ENCODE results near the gene PDK2. TPM values are rescaled to one million over a fixed set of nuclear protein-coding genes. Genes with fewer than 3 reads are reported as not detected.
A peak's percentile ranks its signal among the peaks of the same experiment; 100 is the strongest.

Gene PDK2
- total and polyA plus RNA-seq, 2 of the 4 experiments (the other 2 are of a cell fraction) = 26.7 to 104 TPM

DNA sequence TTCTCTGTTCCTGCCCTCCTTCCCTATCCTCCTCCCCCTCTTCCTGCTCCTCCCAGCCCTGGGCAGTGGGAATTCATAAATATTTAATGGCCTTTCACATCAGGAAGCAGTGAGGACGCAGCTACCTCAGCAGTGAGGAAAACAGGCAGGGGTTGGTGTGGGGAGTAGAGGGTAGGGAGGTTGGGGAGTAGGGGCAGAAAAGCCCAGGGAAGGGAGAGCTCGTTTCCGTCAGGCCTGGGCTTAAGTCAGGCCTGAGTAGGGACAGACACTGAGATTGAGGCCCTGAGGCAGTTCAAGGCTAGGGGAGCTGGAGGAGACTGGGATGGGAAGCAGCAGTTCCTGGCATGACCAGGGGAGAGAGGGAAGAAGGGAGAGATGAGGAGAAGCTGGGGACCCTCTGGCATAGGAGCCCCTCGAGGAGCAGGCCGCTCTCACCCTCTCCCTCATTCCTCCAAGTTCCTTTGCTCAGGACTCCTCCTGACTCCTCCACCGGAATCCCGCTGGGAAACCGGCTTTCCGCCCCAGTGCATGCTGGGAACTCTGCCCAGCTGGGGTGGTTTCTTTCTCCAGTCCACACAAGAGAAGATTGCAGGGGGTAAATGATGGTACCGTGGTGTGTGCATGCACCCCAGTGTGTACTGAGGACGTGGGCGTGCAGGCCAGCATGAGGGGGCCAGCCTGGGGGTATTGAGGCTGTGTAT lies 28.6 kb downstream of the PDK2 start:
- no peaks in the 10 kb centered on the region for H3K9me3 ChIP-seq (ENCODE audit: control insufficient read depth, insufficient read depth, low read length)
- H4K5ac ChIP-seq (ENCODE audit: low read depth, low read length) = peak overlapping the region; percentile 93
- in situ Hi-C loops (cut with MboI; ENCODE audit: low sequenced_read_pairs) = no loop called here
- peak overlapping the region; percentile 47; the same call in 1 of the 2 replicates for H3K18ac ChIP-seq (ENCODE audit: low read depth, low read length)
- peaks cover 20% of the 10 kb centered on the region; the same call in 1 of the 2 replicates for H3K9me1 ChIP-seq (ENCODE audit: insufficient read depth, low read length)
- POLR2A ChIA-PET (ENCODE audit: unreplicated experiment) = no interaction called here
- H3K56ac ChIP-seq (ENCODE audit: extremely low read depth, insufficient read depth, low read length) = 0 out of 2 replicates have a peak overlapping the region, but pooled peaks have one; percentile 30
- no peak overlapping the region for H2BK5ac ChIP-seq (ENCODE audit: low read depth, low read length, poor library complexity, severe bottlenecking)
- H3K4me1 ChIP-seq (ENCODE audit: control insufficient read depth, insufficient read depth, low read length) = peaks cover 13% of the 10 kb centered on the region
- peak overlapping the region; percentile 14; the same call in 1 of the 2 replicates for H2BK20ac ChIP-seq (ENCODE audit: low read depth, low read length)
- peak overlapping the region; percentile 58 to 98 for H4K8ac ChIP-seq (ENCODE audit: low read depth in 2 of 2, low read length in 2 of 2)
- H3K14ac ChIP-seq (replicated peaks; ENCODE audit: low read depth, low read length) = peak overlapping the region; percentile 92
- peak overlapping the region; percentile 71 for H2BK120ac ChIP-seq (ENCODE audit: low read depth, low read length)
- no peaks in the 10 kb centered on the region for H4K20me1 ChIP-seq (ENCODE audit: insufficient read depth, low read length)
- dilution Hi-C loops (cut with HindIII; ENCODE audit: low sequenced_read_pairs, unreplicated experiment) = no loop called here
- H4K91ac ChIP-seq (ENCODE audit: insufficient read depth, low read depth, low read length) = peak overlapping the region; percentile 64
- no peak overlapping the region for H3K4me3 ChIP-seq (ENCODE audit: insufficient read depth, low read depth, low read length)
- H2AK9ac ChIP-seq (replicated peaks; ENCODE audit: low read depth, low read length, poor library complexity) = peak overlapping the region; percentile 74
- H3K27ac ChIP-seq (ENCODE audit: insufficient read depth, low read length) = peak overlapping the region; percentile 29
- H2BK15ac ChIP-seq (ENCODE audit: low read depth, low read length) = peak overlapping the region; percentile 72; the same call in 2 of the 3 replicates
- 45% methylated on average over 5 of the region's 12 CpGs; no CpG with 5 or more reads in 1 of the 2 experiments for WGBS, 2 experiments (ENCODE audit: extremely low coverage in 2 of 2, insufficient read length in 1 of 2)
- peak overlapping the region; percentile 26 for H3K9ac ChIP-seq (ENCODE audit: low read depth, low read length)
- DNase-seq = peak; percentile 46
- H3K4me2 ChIP-seq (ENCODE audit: low read depth, low read length) = peak overlapping the region; percentile 40; the same call in 1 of the 2 replicates
- CTCF ChIA-PET = interaction anchor here (0.9 to 1.2 kb wide), 2 partner anchors 9 to 29 kb away, joined by 3 to 4 read pairs; no protein-coding TSS in a partner anchor
- H3K4ac ChIP-seq (ENCODE audit: low read depth, low read length) = peak overlapping the region; percentile 84
- intact Hi-C loops (cut with micrococcal nuclease) = no loop called here
- peak overlapping the region; percentile 91 for H2AFZ ChIP-seq (replicated peaks; ENCODE audit: low read length, poor library complexity)
- TF ChIP-seq RFX5 (IDR thresholded peaks at IDR 0.05; ENCODE audit: low read depth, low read length) = no peak
- TF ChIP-seq, protein P1, sequence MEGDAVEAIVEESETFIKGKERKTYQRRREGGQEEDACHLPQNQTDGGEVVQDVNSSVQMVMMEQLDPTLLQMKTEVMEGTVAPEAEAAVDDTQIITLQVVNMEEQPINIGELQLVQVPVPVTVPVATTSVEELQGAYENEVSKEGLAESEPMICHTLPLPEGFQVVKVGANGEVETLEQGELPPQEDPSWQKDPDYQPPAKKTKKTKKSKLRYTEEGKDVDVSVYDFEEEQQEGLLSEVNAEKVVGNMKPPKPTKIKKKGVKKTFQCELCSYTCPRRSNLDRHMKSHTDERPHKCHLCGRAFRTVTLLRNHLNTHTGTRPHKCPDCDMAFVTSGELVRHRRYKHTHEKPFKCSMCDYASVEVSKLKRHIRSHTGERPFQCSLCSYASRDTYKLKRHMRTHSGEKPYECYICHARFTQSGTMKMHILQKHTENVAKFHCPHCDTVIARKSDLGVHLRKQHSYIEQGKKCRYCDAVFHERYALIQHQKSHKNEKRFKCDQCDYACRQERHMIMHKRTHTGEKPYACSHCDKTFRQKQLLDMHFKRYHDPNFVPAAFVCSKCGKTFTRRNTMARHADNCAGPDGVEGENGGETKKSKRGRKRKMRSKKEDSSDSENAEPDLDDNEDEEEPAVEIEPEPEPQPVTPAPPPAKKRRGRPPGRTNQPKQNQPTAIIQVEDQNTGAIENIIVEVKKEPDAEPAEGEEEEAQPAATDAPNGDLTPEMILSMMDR (conservative IDR thresholded peaks at IDR 0.05; ENCODE audit: low read depth, low read length) = no peak
- TF ChIP-seq MAZ (IDR thresholded peaks at IDR 0.05; ENCODE audit: borderline replicate concordance, low read depth, low read length) = no peak
- TF ChIP-seq POLR2A (IDR thresholded peaks at IDR 0.05; ENCODE audit: low read depth, low read length) = no peak
- TF ChIP-seq RAD21 (IDR thresholded peaks at IDR 0.05; ENCODE audit: low read length) = no peak
- no peak for TF ChIP-seq MAFK (IDR thresholded peaks at IDR 0.05; ENCODE audit: low read depth, low read length)
- TF ChIP-seq BHLHE40 (IDR thresholded peaks at IDR 0.05; ENCODE audit: low read depth, low read length) = no peak
- TF ChIP-seq CEBPB (IDR thresholded peaks at IDR 0.05; ENCODE audit: low read depth, low read length) = no peak
- TF ChIP-seq CHD1 (IDR thresholded peaks at IDR 0.05; ENCODE audit: low read depth, low read length) = no peak
- no peaks in the 10 kb centered on the region for H3K27me3 ChIP-seq (ENCODE audit: control insufficient read depth, insufficient read depth, low read length)
- peak overlapping the region; percentile 74 for H3K23ac ChIP-seq (ENCODE audit: low read depth, low read length)
- peak; percentile 85 for ATAC-seq (ENCODE audit: low read depth)
- H2AK5ac ChIP-seq (ENCODE audit: low read depth, low read length) = peak overlapping the region; percentile 45
- no TSS peak for BruUV-seq (replicated peaks)
- H3K79me1 ChIP-seq (ENCODE audit: low read depth in 1 of 2, low read length in 2 of 2) = peaks cover under 1 to 16% of the 10 kb centered on the region in 2 experiments; a peak in 3 of 4 replicates
- H3K36me3 ChIP-seq (ENCODE audit: control insufficient read depth, insufficient read depth, low read length) = peaks cover 4% of the 10 kb centered on the region; the same call in 1 of the 2 replicates
